ENCODE measurements around the gene TMEM45A. TPM values are rescaled to one million over a fixed set of nuclear protein-coding genes. Genes with fewer than 3 reads are reported as not detected.

TMEM45A gene
- polyA plus RNA-seq, 1 of the 3 experiments (the other 2 are of a cell fraction), result 6.4 TPM

GRCh38 chr3:100533176-100533575 lies 40.8 kb downstream of the TMEM45A start:
- Histone ChIP-seq H3K36me3 (replicated peaks in 1 of 2; ENCODE audit: control insufficient read depth in 1 of 2, insufficient read depth in 2 of 2, low read length in 1 of 2) (no peaks in the 10 kb centered on the region), H3K79me2 (ENCODE audit: insufficient read depth) (no peaks in the 10 kb centered on the region), H3K27me3 (ENCODE audit: insufficient read depth) (no peaks in the 10 kb centered on the region), H3K4me2 (no peak overlapping the region), H3K9me2 (no peaks in the 10 kb centered on the region), H3F3A (replicated peaks; ENCODE audit: insufficient read depth) (no peaks in the 10 kb centered on the region), H3K4me3 (ENCODE audit: low read depth in 2 of 2, low read length in 1 of 2) (no peak overlapping the region), H3K9ac (no peak overlapping the region), H4K20me1 (ENCODE audit: insufficient read depth) (no peaks in the 10 kb centered on the region), H3K4me1 (ENCODE audit: control insufficient read depth in 1 of 2, insufficient read depth in 2 of 2, low read depth in 1 of 2, low read length in 1 of 2) (peaks cover 14 to 15% of the 10 kb centered on the region in 2 experiments; a peak in 3 of 4 replicates), H3K9me3 (no peaks in the 10 kb centered on the region), H2AFZ (ENCODE audit: low read depth) (no peak overlapping the region), H3K27ac (ENCODE audit: low read depth in 2 of 2, low read length in 1 of 2) (peak overlapping the region; percentile 38 to 68; a peak in 2 of 4 replicates)
- 9% methylated on average over 3 of the region's 3 CpGs for WGBS (ENCODE audit: low lambda C conversion rate)
- TF ChIP-seq TCF12 (IDR thresholded peaks at IDR 0.05), result peak; percentile 83
- TF ChIP-seq IRF3 (IDR thresholded peaks at IDR 0.05; ENCODE audit: low read depth, low read length), result no peak
- TF ChIP-seq TEAD4 (IDR thresholded peaks at IDR 0.05; ENCODE audit: borderline replicate concordance, insufficient read depth), result 0 out of 2 replicates have a peak, but pooled peaks have one; percentile 20
- TF ChIP-seq NFIC (IDR thresholded peaks at IDR 0.05; ENCODE audit: borderline replicate concordance), result peak; percentile 61; the same call in 1 of the 2 replicates
- no peak for TF ChIP-seq ZBTB33 (IDR thresholded peaks at IDR 0.05; ENCODE audit: borderline replicate concordance, low read depth)
- TF ChIP-seq PBX3 (IDR thresholded peaks at IDR 0.05), result peak; percentile 52; the same call in 1 of the 2 replicates
- TF ChIP-seq GABPA (IDR thresholded peaks at IDR 0.05; ENCODE audit: low read depth), result no peak
- TF ChIP-seq FOSL2 (IDR thresholded peaks at IDR 0.05; ENCODE audit: borderline replicate concordance, low read depth), result no peak
- TF ChIP-seq REST (IDR thresholded peaks at IDR 0.05; ENCODE audit: low read depth, low read length), result no peak
- CTCF ChIA-PET, result interaction anchor here (1.3 to 1.5 kb wide), 2 partner anchors 57 to 702 kb away, joined by 4 to 5 read pairs; no protein-coding TSS in a partner anchor
- no peak for DNase-seq
- POLR2A ChIA-PET, result no interaction called here
